Trophoblast cell (in vitro differentiated cells and primary cell): ENCODE data around the gene FTO.

Source experiments
- DNase-seq, 2 donors: peaks; one replicate each; pipeline ENCODE4 v3.0.0-alpha.2; 2016
- H2AFZ ChIP-seq: 2 replicates; pipeline ENCODE4 v1.6.1; 2013; ENCODE audit warnings: low read length, moderate library complexity, mild to moderate bottlenecking; ENCODE audit not compliant: insufficient read depth, poor library complexity
- H2AK5ac ChIP-seq: 2 replicates; pipeline ENCODE4 v1.6.1; 2013; ENCODE audit warnings: mild to moderate bottlenecking, low read length
- H2BK120ac ChIP-seq: 2 replicates; pipeline ENCODE4 v1.6.1; 2013; ENCODE audit warnings: low read length, mild to moderate bottlenecking, moderate library complexity; ENCODE audit not compliant: insufficient read depth, poor library complexity
- H2BK12ac ChIP-seq: 2 replicates; pipeline ENCODE4 v1.6.1; 2013; ENCODE audit warnings: mild to moderate bottlenecking, low read length, moderate library complexity
- H2BK5ac ChIP-seq: 2 replicates; pipeline ENCODE4 v1.6.1; 2013; ENCODE audit warnings: low read length, low read depth, moderate library complexity, mild to moderate bottlenecking; ENCODE audit not compliant: poor library complexity
- H3K14ac ChIP-seq: 2 replicates; pipeline ENCODE4 v1.6.1; 2013; ENCODE audit warnings: mild to moderate bottlenecking, low read length
- H3K18ac ChIP-seq: 2 replicates; pipeline ENCODE4 v1.6.1; 2013; ENCODE audit warnings: mild to moderate bottlenecking, low read length
- H3K23ac ChIP-seq: 2 replicates; pipeline ENCODE4 v1.6.1; 2013; ENCODE audit warnings: low read length
- H3K27ac ChIP-seq: 2 replicates; pipeline ENCODE4 v1.5.1; 2013; ENCODE audit warnings: low read depth, mild to moderate bottlenecking, inconsistent platforms, low read length, moderate library complexity
- H3K27me3 ChIP-seq: 2 replicates; pipeline ENCODE4 v1.6.1; 2013; ENCODE audit warnings: inconsistent platforms, mild to moderate bottlenecking, low read length, moderate library complexity; ENCODE audit not compliant: insufficient read depth
- H3K36me3 ChIP-seq, 2 experiments: 1 replicate in 1 of 2; 2 replicates in 1 of 2; pipeline ENCODE4 v1.6.1; 2013; ENCODE audit warnings: low read length in 2 of 2, mild to moderate bottlenecking in 2 of 2, moderate library complexity in 1 of 2; ENCODE audit not compliant: insufficient read depth in 2 of 2, control insufficient read depth in 1 of 2
- H3K4ac ChIP-seq: 2 replicates; pipeline ENCODE4 v1.6.1; 2013; ENCODE audit warnings: low read depth, mild to moderate bottlenecking, low read length, moderate library complexity
- H3K4me1 ChIP-seq, 2 experiments: 1 replicate in 1 of 2; 2 replicates in 1 of 2; pipeline ENCODE4 v1.6.1; 2013; ENCODE audit warnings: low read length in 2 of 2, mild to moderate bottlenecking in 2 of 2, moderate library complexity in 1 of 2; ENCODE audit not compliant: insufficient read depth in 2 of 2, control insufficient read depth in 1 of 2
- H3K4me2 ChIP-seq: 2 replicates; pipeline ENCODE4 v1.6.1; 2013; ENCODE audit warnings: inconsistent platforms, mild to moderate bottlenecking, low read length, moderate library complexity
- H3K4me3 ChIP-seq: 2 replicates; pipeline ENCODE4 v1.5.1; 2013; ENCODE audit warnings: mild to moderate bottlenecking, low read depth, low read length, inconsistent platforms
- H3K79me1 ChIP-seq: one replicate; pipeline ENCODE4 v1.6.1; 2013; ENCODE audit warnings: low read length
- H3K79me2 ChIP-seq: 2 replicates; pipeline ENCODE4 v1.6.1; 2013; ENCODE audit warnings: low read length, mild to moderate bottlenecking; ENCODE audit not compliant: control insufficient read depth, insufficient read depth, poor library complexity
- H3K9ac ChIP-seq: 2 replicates; pipeline ENCODE4 v1.6.1; 2013; ENCODE audit warnings: mild to moderate bottlenecking, low read length
- H3K9me3 ChIP-seq: 2 replicates; pipeline ENCODE4 v1.6.1; 2013; ENCODE audit warnings: low read depth, mild to moderate bottlenecking, control low read depth, inconsistent platforms, low read length; ENCODE audit not compliant: insufficient read depth
- H4K12ac ChIP-seq: 2 replicates; pipeline ENCODE4 v1.6.1; 2013; ENCODE audit warnings: low read depth, mild to moderate bottlenecking, low read length, moderate library complexity
- H4K8ac ChIP-seq: 2 replicates; pipeline ENCODE4 v1.6.1; 2013; ENCODE audit warnings: low read depth, mild to moderate bottlenecking, low read length, moderate library complexity
- H4K91ac ChIP-seq: one replicate; pipeline ENCODE4 v1.6.1; 2013; ENCODE audit warnings: low read depth, mild to moderate bottlenecking, low read length, moderate library complexity
- WGBS: extraction: QIAGEN DNeasy Blood & Tissue Kit; methylation state at CpG from one replicate; pipeline ENCODE4 v1.1.7; 2013; ENCODE audit warnings: missing lambda C conversion rate; ENCODE audit not compliant: insufficient read length, insufficient coverage; ENCODE audit errors: extremely low coverage; 5-methylcytosine and 5-hydroxymethylcytosine counted together

Gene FTO

GRCh38 chr16:53966821-53967571, 263.0 kb downstream of the FTO start:
- Histone ChIP-seq H3K23ac (no peak overlapping the region), H3K4me3 (no peak overlapping the region), H2BK12ac (no peak overlapping the region), H2AFZ (no peak overlapping the region), H2BK120ac (no peak overlapping the region), H3K4ac (no peak overlapping the region), H2AK5ac (no peak overlapping the region), H3K4me1 (no peaks in the 10 kb centered on the region), H3K18ac (no peak overlapping the region), H4K12ac (no peak overlapping the region), H4K8ac (no peak overlapping the region), H3K9ac (no peak overlapping the region), H2BK5ac (no peak overlapping the region), H4K91ac (no peak overlapping the region), H3K79me1 (no peaks in the 10 kb centered on the region), H3K14ac (no peak overlapping the region), H3K4me2 (no peak overlapping the region), H3K36me3 (peaks cover 0 to 3% of the 10 kb centered on the region in 2 experiments), H3K9me3 (no peaks in the 10 kb centered on the region), H3K27me3 (no peaks in the 10 kb centered on the region), H3K79me2 (no peaks in the 10 kb centered on the region), H3K27ac (no peak overlapping the region)
- WGBS: no CpG with 5 or more reads among the region's 14 CpGs
- DNase-seq: no peak

GRCh38 chr16:53967572-53967971, 263.6 kb downstream of the FTO start:
- Histone ChIP-seq H2BK120ac (no peak overlapping the region), H3K4me3 (no peak overlapping the region), H3K23ac (no peak overlapping the region), H4K12ac (no peak overlapping the region), H3K4me1 (no peaks in the 10 kb centered on the region), H2BK12ac (no peak overlapping the region), H3K9me3 (no peaks in the 10 kb centered on the region), H3K4ac (no peak overlapping the region), H3K18ac (no peak overlapping the region), H4K91ac (no peak overlapping the region), H4K8ac (no peak overlapping the region), H3K27me3 (no peaks in the 10 kb centered on the region), H3K36me3 (peaks cover 0 to 3% of the 10 kb centered on the region in 2 experiments), H3K79me2 (no peaks in the 10 kb centered on the region), H3K9ac (no peak overlapping the region), H2AFZ (no peak overlapping the region), H2BK5ac (no peak overlapping the region), H3K27ac (no peak overlapping the region), H2AK5ac (no peak overlapping the region), H3K4me2 (no peak overlapping the region), H3K14ac (no peak overlapping the region), H3K79me1 (no peaks in the 10 kb centered on the region)
- no peak for DNase-seq
- WGBS: no CpG with 5 or more reads among the region's 6 CpGs

DNA sequence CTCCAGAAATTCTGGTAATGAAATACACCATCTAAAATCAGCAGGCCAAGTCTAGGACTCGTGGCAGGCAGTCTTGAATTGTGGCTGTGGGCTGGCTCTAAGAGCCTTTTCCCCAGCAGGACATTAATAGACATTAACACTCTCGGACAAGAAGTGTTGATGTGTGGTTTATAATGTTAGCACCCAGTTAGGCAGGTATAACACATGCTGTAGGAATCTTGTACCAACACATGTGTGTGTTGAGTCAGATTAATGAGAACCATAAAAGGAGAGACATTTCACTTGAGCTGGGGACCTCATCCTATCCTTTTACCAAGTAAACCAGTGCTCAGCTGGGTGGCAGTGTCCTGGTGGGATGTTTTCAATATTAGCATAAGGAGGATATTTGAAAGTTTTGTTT, 264.5 kb downstream of the FTO start:
- Histone ChIP-seq H3K14ac (no peak overlapping the region), H2BK120ac (no peak overlapping the region), H2BK12ac (no peak overlapping the region), H3K9ac (no peak overlapping the region), H2BK5ac (no peak overlapping the region), H3K23ac (no peak overlapping the region), H2AFZ (no peak overlapping the region), H3K27me3 (no peaks in the 10 kb centered on the region), H3K4me3 (no peak overlapping the region), H3K4me2 (no peak overlapping the region), H3K27ac (no peak overlapping the region), H4K91ac (no peak overlapping the region), H3K4ac (no peak overlapping the region), H3K9me3 (no peaks in the 10 kb centered on the region), H3K79me2 (no peaks in the 10 kb centered on the region), H2AK5ac (no peak overlapping the region), H4K8ac (no peak overlapping the region), H3K79me1 (no peaks in the 10 kb centered on the region), H3K36me3 (peaks cover 0 to under 1% of the 10 kb centered on the region in 2 experiments), H4K12ac (no peak overlapping the region), H3K4me1 (no peaks in the 10 kb centered on the region), H3K18ac (no peak overlapping the region)
- WGBS: no CpG with 5 or more reads among the region's 2 CpGs
- no peak for DNase-seq

DNA sequence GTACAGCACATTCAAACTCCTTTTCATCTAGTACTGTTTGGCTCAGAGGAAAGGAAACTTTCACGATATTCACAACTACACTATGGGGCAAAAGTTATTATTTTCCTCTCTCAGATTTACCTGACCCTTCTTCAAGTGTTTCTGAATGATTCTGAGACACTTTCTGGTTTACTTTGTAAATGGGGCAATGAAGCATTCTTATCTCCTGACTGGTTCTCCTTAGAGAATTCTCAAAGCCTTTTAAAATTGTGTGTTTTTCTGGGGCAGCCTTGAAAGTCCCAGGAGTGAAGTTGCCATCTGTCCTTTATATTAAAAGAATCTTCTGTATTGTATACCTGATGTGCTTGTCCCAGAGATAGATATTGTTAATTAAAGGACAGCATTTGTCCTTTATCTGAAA, 264.9 kb downstream of the FTO start:
- Histone ChIP-seq H3K18ac (no peak overlapping the region), H3K79me2 (no peaks in the 10 kb centered on the region), H3K27ac (no peak overlapping the region), H3K23ac (no peak overlapping the region), H3K79me1 (no peaks in the 10 kb centered on the region), H3K4me2 (no peak overlapping the region), H3K14ac (no peak overlapping the region), H4K8ac (no peak overlapping the region), H2BK120ac (no peak overlapping the region), H4K12ac (no peak overlapping the region), H2BK12ac (no peak overlapping the region), H3K4ac (no peak overlapping the region), H3K4me3 (no peak overlapping the region), H3K9ac (no peak overlapping the region), H3K9me3 (no peaks in the 10 kb centered on the region), H3K4me1 (no peaks in the 10 kb centered on the region), H3K27me3 (no peaks in the 10 kb centered on the region), H2AK5ac (no peak overlapping the region), H3K36me3 (no peaks in the 10 kb centered on the region), H4K91ac (no peak overlapping the region), H2AFZ (no peak overlapping the region), H2BK5ac (no peak overlapping the region)
- no CpG with 5 or more reads among the region's 1 CpG for WGBS
- no peak for DNase-seq
